IPS DF 4.7 (cell line): Measurements from ENCODE around the gene DICER1.

Source experiments
- DNase-seq: peaks from one replicate; pipeline ENCODE4 v3.0.0-alpha.2; 2013; ENCODE audit warnings: low spot score; ENCODE audit errors: extremely low read depth

DICER1 gene

GRCh38 chr14:95041477-95042020 lies 115.8 kb downstream of the DICER1 start:
- DNase-seq, result no peak

GRCh38 chr14:95040708-95041476 lies 116.4 kb downstream of the DICER1 start:
- no peak for DNase-seq

GRCh38 chr14:95039993-95040348 lies 117.4 kb downstream of the DICER1 start:
- no peak for DNase-seq

GRCh38 chr14:95039259-95039992 lies 117.9 kb downstream of the DICER1 start:
- no peak for DNase-seq

GRCh38 chr14:95038521-95039250 lies 118.6 kb downstream of the DICER1 start:
- no peak for DNase-seq

GRCh38 chr14:95037273-95037672 lies 120.1 kb downstream of the DICER1 start:
- DNase-seq, result no peak
